Sigmoid colon (tissue), 3 donors: ENCODE data around the gene PRDX6.

Experiments used
- CTCF ChIP-seq, 4 experiments: fragments of 450-650 bp in 3 of 4; fragments of 200-600 bp in 1 of 4; IDR thresholded peaks; one replicate each; pipeline ENCODE4 v1.5.1; 2016 to 2019; ENCODE audit warnings: antibody characterized with exemption in 4 of 4, mild to moderate bottlenecking in 3 of 4, moderate library complexity in 2 of 4
- POLR2A ChIP-seq, 2 donors: fragments of 450-650 bp; IDR thresholded peaks; one replicate each; pipeline ENCODE4 v1.6.1; 2016; ENCODE audit warnings: antibody characterized with exemption in 2 of 2, mild to moderate bottlenecking in 2 of 2, moderate library complexity in 2 of 2

DNA sequence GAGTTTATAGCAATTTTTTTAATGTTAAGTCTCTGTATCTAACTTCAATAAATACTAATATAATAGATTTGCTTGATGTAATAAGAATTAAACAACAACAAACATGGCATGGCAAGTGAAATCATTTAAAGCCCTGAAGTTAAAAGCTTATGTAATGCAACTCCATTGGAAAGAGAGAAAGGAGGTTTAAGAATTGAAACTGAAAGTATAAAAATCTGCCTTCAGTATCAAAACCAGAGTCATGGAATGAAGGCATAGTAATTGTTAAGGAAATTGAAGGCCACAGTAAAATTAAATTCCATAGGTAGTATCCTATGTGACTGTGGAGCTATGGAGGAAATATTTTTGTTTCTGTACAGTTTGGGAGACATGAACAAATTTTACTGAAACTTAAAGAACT is 55.1 kb downstream of the PRDX6 start:
- TF ChIP-seq CTCF (IDR thresholded peaks at IDR 0.05) (no peak), POLR2A (IDR thresholded peaks at IDR 0.05) (no peak)
